SK-N-SH (cell line): ENCODE results near the gene HS1BP3.

Experiments
- EP300 ChIP-seq, 2 experiments: IDR thresholded peaks; 2 replicates each; pipeline versions ENCODE4 v1.4.0 to v1.6.1; 2012; ENCODE audit warnings: borderline replicate concordance in 1 of 2, low read depth in 1 of 2, low read length in 1 of 2
- JUND ChIP-seq: IDR thresholded peaks from 2 replicates; pipeline ENCODE4 v1.4.0; 2012
- TAF1 ChIP-seq: IDR thresholded peaks from 2 replicates; pipeline ENCODE4 v1.6.1; 2012; ENCODE audit warnings: low read depth, mild to moderate bottlenecking, low read length, moderate library complexity, borderline replicate concordance
- TF ChIP-seq, protein P1 (sequence below): IDR thresholded peaks from 2 replicates; pipeline ENCODE4 v1.4.0; 2012; ENCODE audit warnings: low read depth

DNA sequence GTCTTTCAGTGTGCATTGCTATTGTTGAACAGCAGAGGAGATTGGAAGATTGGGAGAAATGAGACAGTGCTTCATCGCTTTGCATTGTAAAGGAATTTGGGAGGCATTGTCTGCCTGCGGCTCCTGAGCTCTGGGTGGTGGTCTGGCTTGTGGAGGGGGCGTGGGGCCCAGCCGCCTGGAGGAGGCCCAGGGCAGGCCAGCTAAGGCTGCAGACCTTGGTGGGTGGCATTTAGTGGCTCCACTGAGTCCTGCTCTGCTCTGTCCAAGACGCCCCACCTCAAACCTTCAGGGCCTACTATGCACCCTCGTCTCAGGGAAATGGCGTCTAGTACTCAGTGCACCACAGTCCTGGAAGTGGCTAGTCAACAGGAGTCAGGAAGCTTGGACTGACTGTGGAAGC, 5.7 kb upstream of the HS1BP3 start:
- TF ChIP-seq TAF1, result no peak
- no peak for TF ChIP-seq JUND
- TF ChIP-seq, protein P1, sequence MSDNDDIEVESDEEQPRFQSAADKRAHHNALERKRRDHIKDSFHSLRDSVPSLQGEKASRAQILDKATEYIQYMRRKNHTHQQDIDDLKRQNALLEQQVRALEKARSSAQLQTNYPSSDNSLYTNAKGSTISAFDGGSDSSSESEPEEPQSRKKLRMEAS, result no peak
- no peak for TF ChIP-seq EP300 (IDR thresholded peaks at IDR 0.05; ENCODE audit: borderline replicate concordance in 1 of 2, low read depth in 1 of 2, low read length in 1 of 2)
